ENCODE data around the gene CA4. TPM values are rescaled to one million over a fixed set of nuclear protein-coding genes. Genes with fewer than 3 reads are reported as not detected.

The CA4 gene
- total RNA-seq, 1 experiment from 2014 or later, result 6.7 TPM

Other genes starting within 250 kb of the CA4 start
- 4.0 to 4.9 TPM (median 4.8 TPM) in 3 replicates for gene RNFT1, start 185.2 kb upstream of the CA4 start, total RNA-seq (2021)
- gene HEATR6, start 71.1 kb upstream of the CA4 start, total RNA-seq (2021), result 20.7 to 23.1 TPM (median 21.3 TPM) in 3 replicates
- 91.7 to 103 TPM (median 96.1 TPM) in 3 replicates for gene USP32, start 242.2 kb downstream of the CA4 start, total RNA-seq (2021)